GM18511 (cell line): ENCODE measurements around the gene CTBS.
A peak's percentile ranks its signal among the peaks of the same experiment; 100 is the strongest.

Source experiments
- ATAC-seq: cut with Tn5 transposase; IDR thresholded peaks from one replicate; pipeline ENCODE4 v1.9.1; 2021; ENCODE audit warnings: mild to moderate bottlenecking, moderate library complexity; ENCODE audit not compliant: unreplicated experiment

The CTBS gene

GRCh38 chr1:84506729-84507453 is 67.3 kb downstream of the CTBS start:
- no peak for ATAC-seq

GRCh38 chr1:84506002-84506728 is 68.1 kb downstream of the CTBS start, which contains the start of the genes GNG5 and SPATA1:
GNG5 (minus strand) TSS chr1:84506581; CDS start chr1:84506091, 490 bp downstream.
SPATA1 (plus strand) TSS chr1:84506386; CDS start chr1:84516360, 9,974 bp downstream.
- peak; percentile 86 for ATAC-seq

- ATAC-seq, result peak; percentile 40
Observed at GRCh38 chr1:84505493-84506001, 68.7 kb downstream of the CTBS start.

- no peak for ATAC-seq
Observed at GRCh38 chr1:84504580-84505492, 69.4 kb downstream of the CTBS start.

GRCh38 chr1:84502927-84503326 is 71.3 kb downstream of the CTBS start:
- no peak for ATAC-seq
